SK-N-SH treated with all-trans-retinoic acid at 6 μM for 48 hours (cell line): ENCODE results near the gene CFAP73.

Experiments
- ESRRG ChIP-seq: fragments of 250-450 bp; sonication (Bioruptor Pico); IDR thresholded peaks from 2 replicates; pipeline ENCODE4 v1.6.1; 2021; ENCODE audit warnings: mild to moderate bottlenecking
- TOX ChIP-seq: fragments of 250-450 bp; sonication (Bioruptor Pico); IDR thresholded peaks from 2 replicates; pipeline ENCODE4 v1.8.0; 2021; ENCODE audit warnings: mild to moderate bottlenecking, moderate library complexity, borderline replicate concordance
- ZNF8 ChIP-seq: fragments of 450-650 bp; formaldehyde crosslinking; IDR thresholded peaks from 2 replicates; pipeline ENCODE4 v1.5.0; 2020; ENCODE audit warnings: mild to moderate bottlenecking, moderate library complexity

- TF ChIP-seq ZNF8 (CRISPR knock-in tag) (no peak), TOX (CRISPR knock-in tag) (no peak), ESRRG (CRISPR knock-in tag) (no peak)
Observed at GRCh38 chr12:113136990-113137511, 12.5 kb upstream of the CFAP73 start.
